GM19372 (cell line): ENCODE data around the gene TANGO2.

Source experiments
- ATAC-seq: cut with Tn5 transposase; IDR thresholded peaks from one replicate; pipeline ENCODE4 v1.9.1; 2021; ENCODE audit warnings: mild to moderate bottlenecking, low read depth, moderate library complexity; ENCODE audit not compliant: unreplicated experiment

TANGO2 gene, protein sequence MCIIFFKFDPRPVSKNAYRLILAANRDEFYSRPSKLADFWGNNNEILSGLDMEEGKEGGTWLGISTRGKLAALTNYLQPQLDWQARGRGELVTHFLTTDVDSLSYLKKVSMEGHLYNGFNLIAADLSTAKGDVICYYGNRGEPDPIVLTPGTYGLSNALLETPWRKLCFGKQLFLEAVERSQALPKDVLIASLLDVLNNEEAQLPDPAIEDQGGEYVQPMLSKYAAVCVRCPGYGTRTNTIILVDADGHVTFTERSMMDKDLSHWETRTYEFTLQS

DNA sequence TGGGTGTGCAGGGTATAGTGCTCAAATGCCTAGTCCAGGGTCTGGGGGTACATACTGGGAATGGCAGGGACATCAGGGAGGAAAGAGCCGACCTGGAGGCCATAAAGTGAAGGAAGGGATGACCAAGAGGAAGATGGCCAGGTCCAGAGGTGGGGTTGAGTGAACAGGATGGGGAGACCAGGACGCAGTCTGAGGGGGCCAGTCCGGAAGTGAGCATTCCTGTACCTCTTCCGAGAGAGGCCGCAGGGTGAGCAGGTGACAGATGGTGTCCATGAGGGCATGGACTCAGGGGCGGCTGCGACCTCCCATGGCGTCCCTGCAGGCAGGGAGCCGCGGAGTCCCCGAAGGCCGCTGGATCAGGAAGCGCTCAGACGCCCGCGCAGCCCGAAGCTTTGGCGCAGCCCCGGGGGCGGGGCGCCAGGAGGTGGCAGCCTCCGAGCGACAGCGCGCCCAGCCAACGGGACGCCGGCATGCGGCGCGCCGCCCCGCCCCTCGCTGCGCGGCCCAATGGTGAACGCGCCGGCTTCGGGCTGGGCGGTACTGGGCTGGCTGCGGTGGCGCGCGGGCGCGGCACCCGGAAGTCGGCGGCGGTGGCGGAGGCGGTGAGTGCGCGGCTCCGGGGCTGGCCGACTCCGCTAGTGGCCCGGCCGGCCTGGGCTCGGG lies at the start of gene TANGO2:
TANGO2 (plus strand) TSS at position 578 of the 663 bp plus-strand sequence. CDS start 15,689 bp downstream, outside the sequence.
- peak; percentile 76 for ATAC-seq

DNA sequence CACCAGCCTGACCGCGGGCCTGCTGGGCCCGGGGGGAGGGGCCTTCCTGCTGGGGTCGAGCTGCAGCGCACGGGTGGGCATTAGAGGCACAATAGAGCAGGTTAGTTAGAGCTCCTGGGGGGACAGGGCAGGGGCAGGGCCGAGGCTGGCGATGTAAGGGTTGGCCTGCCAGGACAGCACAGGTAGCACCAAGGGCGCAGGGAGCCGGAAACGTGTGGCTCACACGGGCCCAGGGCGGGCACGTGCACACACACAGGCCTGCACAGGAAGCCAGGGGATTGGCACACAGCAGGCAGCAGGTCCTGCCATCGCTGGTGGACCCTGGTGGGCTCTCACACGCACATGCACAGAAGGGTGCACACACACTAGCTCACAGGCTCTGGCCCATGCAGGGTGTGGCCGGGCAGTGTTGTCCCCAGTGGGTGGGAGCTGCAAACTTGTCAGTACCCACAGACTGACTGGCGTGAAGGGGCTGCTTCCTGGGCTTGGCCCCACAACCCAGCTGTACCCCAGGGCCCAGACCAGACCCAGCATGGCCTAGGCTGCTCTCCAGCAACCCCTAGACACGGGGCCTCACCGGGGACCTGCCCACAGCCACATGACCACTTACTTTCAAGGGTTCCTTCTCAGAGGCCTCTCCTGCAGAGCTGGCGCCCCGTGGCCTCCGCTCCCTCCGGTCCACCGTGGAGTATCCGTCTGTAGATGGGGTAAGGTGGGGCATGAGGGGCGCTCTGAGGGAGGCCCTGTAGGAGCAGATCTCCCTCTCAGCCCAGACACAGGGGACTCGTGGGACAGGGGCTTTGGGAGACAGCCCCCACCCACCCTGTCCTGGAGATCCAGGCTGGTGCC lies 49.4 kb upstream of the TANGO2 start:
- no peak for ATAC-seq

DNA sequence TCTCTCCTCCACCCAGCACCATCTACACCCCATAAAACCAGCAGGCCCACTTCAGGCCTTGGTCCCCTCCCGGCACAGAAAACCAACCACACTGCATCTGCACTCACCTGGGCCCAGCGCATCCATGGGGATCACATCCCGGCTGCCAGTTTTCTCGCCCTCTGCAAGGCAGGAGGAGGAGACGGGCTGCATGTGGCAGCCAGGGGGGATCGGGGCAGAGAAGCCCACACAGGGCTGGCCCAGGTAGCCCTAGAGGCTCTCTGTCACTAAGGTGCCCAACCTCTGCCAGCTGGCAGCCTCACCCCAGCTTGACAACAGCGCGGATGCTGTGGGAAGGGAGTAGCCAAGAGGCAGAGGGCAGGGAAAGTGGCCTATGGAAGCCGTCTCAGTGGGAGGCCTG lies 48.7 kb upstream of the TANGO2 start:
- no peak for ATAC-seq

DNA sequence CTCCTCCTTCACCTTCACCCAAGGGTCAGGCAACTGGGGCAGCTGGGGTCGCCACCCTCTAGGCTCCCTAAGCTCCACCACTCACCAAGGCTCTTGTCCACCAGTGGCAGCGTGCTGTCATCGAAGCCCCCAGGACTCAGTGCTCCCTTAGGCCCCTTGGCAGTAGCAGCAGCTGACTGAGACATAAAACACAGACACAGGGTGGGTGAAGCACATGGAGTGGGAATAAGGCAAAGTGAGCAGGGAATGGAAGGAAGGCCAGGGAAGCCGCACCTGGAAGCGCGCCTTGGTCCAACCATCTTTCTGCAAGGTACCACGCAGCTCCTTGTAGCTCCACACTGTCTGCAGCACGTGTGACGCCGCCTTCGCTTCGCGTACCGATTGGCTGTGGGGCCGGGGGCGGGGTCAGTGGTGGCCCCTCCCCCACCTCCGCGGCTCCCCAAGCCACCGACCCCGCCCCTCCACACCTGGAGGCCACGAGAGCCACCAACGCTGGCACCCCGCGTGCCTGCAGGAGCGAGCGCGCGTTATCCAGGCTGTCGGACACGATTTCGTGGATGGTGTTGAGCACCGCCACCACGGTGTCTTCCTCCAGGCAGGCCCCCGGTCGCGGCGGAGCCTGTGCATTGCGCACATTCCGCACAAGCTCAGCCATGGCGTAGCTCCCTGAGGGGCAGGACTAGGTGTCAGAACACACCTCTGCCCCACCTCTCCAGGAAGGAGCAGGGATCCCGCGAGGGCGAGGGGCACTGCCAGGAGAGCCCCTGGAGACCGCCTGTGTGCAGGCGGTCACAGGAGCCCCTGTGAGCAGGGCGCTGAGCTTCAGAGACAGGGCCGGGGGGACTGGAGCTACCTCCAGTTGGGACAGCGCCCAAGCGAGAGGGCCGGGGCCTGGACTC lies 48.0 kb upstream of the TANGO2 start:
- no peak for ATAC-seq

DNA sequence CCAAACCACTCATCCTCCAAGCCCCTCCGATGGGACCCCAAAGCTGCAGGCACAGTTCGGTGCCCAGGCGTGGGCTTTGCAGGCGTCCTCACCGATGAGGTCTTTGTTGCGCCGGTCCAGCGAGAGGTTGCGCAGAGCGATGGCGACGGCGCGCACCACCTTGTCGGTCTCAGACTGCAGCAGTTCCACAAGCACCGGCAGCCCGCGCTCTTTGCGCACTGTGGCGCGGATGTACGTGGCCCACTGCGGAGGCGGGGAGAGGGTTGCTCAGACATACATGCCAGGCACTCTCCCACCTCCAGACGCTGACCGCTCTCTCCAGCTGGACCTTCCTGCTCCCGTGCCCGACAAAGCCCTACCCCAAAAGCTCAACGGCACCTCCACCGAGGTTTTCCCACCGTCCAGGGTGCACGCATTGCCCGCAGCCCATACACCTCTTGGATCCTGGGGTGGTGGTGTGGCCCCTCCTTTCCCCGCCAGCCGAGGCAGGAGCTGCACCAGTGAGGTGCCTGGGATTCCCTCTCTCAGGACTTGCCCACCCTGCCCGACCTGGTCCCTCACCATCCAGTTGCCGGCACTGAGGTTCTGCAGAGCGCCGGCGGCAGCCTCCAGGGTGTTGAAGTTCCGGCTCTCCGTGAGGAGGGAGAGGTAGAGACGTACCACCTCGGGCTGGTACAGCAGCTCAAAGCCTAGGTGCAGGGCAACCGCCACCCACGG lies 47.2 kb upstream of the TANGO2 start:
- ATAC-seq, result no peak

DNA sequence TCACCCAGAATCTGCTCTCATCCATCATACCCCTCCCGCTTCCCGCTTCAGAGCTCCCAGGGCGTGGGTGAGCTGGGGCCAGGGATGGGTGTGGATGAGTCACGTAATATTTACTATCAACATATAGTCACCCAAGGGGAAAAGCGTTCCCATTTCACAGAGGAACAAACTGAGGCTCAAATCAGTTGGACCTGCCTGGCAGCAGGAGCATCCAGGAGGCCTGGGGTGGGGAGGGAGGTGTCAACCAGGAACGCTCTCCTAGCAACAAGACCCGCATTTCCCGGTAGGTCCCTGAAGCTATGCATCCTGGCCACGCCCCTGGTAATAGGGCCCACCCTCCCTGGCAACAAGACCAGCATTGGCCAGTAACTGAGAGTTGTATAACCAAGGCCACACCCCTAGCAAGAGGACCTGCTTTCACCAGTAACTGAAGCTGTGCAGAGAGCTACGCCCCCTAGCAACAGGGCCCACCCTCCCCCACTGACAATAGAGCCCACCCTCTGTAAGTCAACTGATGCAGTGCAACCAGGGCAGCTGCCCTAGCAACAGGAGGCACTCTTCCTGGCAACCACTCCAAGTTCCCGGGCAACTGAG lies 46.5 kb upstream of the TANGO2 start:
- ATAC-seq, result no peak

DNA sequence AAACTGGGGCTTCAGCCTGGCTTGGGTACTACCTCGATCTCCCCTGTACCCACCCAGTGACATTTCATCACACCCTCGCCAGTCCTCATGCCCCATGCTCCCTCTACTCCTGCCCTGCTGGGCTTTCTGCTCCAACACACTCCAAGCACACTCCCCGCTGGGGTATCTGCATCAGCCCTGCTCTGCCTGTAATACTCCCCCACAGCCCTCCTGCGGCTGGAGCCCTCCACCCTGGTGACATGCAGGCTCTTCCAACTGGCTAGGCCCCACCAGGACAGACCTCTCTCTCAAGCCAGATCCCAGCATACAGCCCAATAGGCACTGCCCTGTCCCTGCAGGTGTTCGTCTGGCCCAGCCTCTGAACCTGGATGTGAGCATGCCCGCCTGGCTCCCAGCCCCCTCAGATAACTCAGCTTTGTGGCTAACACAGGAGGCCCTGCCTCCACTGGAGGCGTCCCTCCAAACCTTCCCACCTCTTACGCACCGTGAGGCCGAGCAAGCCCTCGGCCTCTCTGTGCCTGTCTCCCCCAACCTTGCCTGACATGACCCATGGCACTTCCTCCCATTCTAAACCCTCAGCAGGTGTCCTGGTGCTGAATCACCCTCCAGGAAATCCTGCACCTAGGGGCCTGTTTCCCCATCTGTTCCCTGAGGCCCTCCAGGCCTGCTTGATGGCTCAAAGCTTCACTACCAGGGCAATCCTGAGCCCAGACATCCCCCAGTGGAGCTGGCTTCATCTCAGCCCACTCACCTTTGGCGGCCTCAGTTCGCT lies 45.8 kb upstream of the TANGO2 start:
- no peak for ATAC-seq

DNA sequence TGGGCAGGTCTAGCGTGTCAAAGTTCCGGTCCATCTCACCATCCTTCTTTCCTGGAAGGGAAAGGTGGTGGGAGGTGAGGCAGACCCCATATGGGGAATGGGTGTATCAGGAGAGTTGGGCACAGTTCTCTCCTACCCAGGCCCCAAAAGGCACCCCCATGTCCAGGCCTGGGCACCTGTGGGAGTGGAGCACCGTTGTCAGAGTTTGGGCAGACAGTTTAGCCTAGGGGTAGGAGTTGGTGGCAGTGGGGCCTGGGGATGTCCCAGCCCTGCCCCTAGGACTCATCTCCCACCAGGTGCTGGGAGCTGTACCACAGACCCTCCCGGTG lies 45.2 kb upstream of the TANGO2 start:
- no peak for ATAC-seq

DNA sequence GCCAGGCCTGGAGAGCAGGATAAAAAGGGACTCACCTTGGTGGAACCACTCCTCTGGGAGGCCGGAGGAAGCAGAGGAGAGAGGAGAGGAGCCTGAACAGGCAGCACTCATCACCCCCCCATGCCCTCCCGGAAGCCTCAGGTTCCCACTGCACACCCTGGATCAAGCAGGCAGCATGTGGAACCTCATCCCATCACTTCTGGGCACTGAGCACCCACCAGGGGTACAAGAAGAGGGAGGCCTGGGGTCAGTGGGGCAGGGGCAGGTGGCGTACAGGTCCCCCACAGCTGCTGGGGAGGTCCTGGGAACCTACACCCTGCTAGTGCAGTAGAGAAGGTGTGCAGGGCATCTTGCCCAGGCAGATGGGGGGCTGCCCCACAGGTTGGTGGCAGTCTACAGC lies 44.2 kb upstream of the TANGO2 start:
- ATAC-seq, result no peak

DNA sequence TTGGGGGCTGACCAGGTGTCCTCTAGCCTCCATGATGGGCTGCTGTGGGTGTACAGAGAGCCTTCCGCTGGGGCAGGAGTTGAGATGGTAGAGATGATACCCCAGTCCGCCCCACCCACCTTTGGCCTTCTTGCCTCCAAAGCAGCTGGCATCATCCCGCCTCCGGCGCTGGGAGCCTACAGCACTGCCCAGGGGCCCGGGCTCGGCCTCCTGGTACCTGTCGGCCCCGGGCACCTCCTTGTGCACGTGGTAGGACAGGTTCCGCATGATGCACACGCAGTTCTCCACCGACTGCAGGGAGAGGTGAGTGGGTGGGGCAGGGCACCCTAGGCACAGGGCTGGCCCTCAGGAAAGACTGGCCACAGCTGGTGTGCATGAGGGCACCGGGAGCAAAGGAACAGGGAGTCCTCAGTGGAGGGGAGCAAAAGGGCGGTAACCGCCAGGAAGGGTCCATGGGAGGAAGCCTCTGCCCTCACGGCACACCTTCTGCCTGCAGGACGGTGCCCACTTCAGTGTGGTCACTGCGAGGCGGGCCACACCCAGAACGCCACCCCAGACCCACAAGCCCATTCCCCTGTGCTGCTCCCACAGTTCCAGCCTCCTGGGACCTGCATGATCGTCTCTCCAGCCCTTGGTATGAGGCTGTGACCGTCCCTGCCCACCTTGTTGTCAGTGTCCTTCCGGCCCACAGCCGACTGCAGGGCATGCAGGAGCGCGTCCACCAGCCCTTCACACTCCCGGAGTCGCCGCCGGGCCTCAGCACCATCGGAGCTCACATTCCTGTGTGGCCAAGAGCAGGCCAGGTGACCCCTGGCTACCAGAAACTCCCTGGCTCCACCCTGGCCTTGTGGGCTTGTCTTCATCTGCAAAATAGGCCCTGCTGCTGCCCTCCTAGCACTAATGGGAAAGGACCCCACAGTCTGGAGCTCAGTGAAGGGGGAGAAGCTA lies 43.3 kb upstream of the TANGO2 start:
- no peak for ATAC-seq

DNA sequence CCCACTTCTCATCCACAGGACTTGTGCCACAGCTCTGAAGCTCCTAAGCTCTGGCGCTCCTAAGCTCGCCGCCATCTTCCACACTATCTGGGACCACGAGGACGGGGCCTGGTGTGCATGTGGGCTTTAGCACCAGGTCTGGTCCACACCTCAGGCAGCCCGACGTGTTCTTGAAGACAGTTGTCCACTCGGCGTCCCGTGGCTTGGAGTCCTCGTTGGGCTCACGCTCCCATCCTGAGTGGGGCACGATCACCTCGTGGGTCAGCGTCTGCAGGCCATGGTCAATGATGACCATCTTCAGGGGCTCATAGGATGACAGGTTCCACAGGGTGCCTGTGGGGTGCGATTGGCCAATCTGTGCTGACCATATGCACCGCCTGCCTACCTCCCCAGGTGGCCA lies 42.2 kb upstream of the TANGO2 start:
- ATAC-seq, result no peak

DNA sequence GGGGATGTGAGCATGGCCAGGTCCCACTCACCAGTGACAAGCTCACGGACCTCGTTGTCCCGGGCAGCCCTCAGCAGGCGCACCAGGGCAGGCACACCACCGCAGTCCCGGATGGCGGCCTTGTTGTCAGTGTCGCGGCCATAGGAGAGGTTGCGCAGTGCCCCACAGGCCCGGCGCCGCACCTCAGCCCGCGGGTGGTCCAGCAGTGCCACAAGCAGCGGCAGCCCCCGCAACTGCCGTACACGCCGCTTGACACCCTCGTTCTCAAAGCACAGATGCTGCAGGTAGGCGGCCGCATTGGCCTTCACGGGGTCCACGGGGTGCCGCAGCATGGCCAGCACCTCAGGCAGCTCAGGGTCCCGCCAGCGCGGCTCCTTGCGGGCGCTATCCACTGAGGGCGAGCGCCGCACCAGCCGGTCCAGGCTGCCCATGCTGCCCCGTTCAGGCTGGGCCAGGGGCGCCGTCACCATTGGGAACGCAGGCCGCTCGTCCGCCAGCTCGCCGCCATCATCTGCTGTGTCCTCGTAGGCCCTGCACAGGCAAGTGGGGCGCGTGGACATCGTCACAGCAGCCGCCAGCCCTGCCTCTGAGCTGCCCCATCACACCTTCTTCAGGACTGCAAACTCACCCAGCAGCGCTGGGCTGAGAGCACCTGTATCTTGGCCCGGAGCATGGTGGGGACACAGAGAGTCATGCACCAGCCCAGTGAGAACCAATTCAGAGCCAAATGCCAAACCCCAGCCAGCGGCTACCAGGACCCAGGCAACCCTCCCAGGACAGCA lies 41.0 kb upstream of the TANGO2 start:
- no peak for ATAC-seq

DNA sequence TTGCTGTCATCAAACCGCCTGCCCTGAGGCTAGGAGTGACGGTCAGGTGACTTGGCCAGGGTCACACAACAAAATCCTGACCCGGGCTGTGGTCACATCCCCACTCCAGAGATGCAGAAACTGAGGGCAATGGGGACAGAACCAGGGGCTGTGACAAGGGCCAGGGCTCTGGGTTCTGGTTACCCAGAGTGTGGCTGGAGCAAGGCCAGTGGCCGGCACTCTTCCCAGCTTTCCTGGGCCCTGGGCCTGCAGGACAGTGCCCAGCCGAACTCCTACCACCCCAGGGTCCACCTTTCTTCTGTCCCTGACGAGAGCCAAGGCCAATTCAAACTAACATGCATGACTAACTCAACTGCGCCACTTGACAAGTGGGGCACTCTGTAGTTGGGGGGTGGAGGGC lies 40.1 kb upstream of the TANGO2 start:
- no peak for ATAC-seq

DNA sequence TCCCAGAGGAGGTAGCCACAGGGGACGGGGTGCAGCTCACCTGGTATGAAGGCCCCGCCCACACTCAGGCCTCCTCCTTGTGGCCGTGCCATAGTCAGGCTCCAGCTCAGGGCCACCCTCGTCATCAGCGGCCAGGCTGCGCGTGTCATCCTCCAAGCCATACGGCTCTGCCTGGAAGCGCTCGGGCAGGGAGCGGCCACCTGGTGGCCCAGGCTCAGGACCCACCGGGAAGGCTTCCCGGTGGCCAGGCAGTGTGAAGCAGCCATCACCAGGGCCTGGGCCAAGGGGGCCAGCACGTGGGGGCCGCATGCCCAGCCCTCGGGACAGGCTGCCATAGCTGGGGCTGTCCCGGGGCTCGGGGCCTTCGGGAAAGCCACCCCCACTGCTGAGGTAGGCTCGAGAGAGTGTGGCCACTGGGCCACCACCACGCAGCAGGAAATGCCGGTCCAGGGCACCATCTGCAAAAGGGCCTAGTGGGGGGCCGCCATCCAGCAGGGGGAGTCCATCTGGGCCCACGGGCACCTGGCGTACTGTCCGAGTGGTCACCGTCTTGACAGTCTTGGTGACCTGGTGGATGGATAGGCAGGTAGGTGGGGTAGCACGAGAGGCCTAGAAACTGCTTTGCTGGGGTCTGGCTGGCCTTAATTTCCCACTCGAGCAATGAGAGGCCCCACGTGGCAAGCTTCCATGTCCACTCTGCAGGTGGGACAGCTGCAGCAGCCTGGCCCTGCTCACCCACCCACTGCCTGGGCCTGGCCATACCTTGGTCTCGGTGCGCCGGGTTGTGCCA lies 39.5 kb upstream of the TANGO2 start:
- ATAC-seq, result no peak

DNA sequence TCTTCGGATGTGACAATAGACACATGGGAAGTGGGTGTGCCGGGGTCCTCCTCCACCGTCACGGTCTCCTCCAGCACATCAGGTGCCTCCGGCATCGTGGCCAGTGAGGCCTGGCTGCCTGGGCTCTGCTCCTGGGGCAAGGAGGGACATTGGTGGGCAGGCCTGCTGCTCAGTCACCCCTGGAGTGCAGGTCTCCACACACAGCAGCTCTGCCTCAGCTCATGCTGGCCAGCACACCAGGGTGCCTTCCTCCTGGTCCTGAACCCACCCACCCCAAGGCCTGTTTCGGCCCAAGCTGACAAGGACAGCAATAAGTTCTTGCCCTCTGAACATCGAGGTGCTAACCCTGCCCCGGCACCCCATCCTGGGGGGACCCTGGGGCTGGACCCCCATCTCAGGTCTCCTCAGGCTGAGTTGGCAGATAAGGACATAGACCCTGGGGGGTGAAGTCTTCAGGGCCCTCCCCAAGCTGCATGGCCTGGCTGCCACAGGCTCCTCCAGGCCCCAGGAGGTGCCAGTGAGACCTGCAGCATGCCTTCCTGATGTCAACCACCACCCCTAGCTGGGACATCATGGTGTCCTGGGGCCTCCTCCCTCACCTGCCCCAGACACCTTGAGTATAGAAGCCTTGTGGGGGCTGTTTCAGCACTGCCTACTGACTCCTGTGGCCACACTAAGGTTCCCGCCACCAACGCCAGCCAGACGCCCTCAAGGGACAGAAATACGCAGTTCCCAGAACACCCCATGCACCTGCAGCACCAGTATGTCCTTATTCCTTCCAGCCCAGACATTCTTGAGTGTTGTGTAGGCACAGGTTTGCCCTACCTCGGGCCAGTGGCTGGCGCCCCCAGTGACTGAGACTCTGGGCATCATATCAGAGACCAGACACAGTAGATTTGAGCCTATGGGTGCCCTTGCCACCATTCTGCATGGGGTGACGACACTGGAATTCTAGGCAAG lies 38.7 kb upstream of the TANGO2 start:
- ATAC-seq, result no peak
